Heart left ventricle (tissue), 13 donors: ENCODE data around the gene TBRG1.

Source experiments
- POLR2A ChIP-seq, 2 donors: fragments of 450-650 bp; IDR thresholded peaks; one replicate each; pipeline ENCODE4 v1.6.1; 2017; ENCODE audit warnings: antibody characterized with exemption in 2 of 2, mild to moderate bottlenecking in 2 of 2, moderate library complexity in 2 of 2
- TF ChIP-seq, protein P1 (sequence below), 12 donors: fragments of 200-600 bp; sonication (generic) in 4 of 12; IDR thresholded peaks; one replicate each; pipeline versions ENCODE4 v1.5.0 to v1.8.0; 2018 to 2022; ENCODE audit warnings: antibody characterized with exemption in 12 of 12, mild to moderate bottlenecking in 5 of 12
- donor health status: ischemic (EF 13 %, LVEDD 7.1; RV severe dilation, severe dysfunction).
- donor health status: DM: no; HTN: yes; CAD: no.
- donor health status: DM: no; HTN: no; CAD: no.
- donor health status: ischemic (EF 25% LVEDD 6.9; RV normal size, moderate dysfunction).
- donor health status: ischemic (EF 25% LVEDD 5.7; RV mildly dilated, moderate dysfunction).
- donor health status: ischemic (EF 35%, LVEDD 5.7; RV mildly dilated, moderate dysfunction).
- donor health status: nonischemic (EF 11% LVEDD 7.7; RV severe dilation, severe dysfunction).
- donor health status: DM: yes; HTN: yes; CAD: no.
- donor health status: PGD.
- donor health status: ischemic (EF 29% LVEDD 5.4; RV normal size, mild dysfunction).
- donor health status: nonischemic (EF 23%, LVEDD 6.1; RV moderate dilation, normal function).

DNA sequence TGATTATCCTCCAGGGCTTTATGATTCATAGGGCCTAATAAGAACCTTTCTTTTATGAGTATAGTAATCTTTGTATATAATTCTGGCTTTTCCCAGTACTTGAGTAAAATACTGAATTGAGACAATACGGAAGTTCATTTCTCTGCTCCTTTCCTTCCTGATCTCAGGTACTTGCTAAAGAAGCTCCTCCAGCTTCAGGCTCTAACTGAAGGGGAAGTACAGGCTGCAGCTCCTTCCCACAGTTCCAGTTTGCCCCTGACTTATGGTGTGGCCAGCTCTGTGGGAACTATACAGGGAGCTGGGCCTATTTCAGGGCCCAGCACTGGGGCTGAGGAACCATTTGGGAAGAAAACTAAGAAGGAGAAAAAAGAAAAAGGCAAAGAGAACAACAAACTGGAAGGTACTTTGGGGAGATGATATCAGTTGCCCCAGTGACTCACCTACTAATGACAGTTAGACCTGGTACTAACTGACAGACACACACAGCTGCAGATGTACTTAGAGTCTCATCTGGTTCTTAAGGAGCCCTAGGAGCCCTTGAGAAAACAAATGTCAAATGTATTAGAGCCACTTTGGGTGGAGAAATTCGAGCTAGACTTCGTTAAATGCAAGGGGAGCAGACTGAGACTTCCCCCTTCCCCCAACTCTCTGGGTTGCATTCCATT is 3.0 kb downstream of the TBRG1 start:
- TF ChIP-seq, protein P1, sequence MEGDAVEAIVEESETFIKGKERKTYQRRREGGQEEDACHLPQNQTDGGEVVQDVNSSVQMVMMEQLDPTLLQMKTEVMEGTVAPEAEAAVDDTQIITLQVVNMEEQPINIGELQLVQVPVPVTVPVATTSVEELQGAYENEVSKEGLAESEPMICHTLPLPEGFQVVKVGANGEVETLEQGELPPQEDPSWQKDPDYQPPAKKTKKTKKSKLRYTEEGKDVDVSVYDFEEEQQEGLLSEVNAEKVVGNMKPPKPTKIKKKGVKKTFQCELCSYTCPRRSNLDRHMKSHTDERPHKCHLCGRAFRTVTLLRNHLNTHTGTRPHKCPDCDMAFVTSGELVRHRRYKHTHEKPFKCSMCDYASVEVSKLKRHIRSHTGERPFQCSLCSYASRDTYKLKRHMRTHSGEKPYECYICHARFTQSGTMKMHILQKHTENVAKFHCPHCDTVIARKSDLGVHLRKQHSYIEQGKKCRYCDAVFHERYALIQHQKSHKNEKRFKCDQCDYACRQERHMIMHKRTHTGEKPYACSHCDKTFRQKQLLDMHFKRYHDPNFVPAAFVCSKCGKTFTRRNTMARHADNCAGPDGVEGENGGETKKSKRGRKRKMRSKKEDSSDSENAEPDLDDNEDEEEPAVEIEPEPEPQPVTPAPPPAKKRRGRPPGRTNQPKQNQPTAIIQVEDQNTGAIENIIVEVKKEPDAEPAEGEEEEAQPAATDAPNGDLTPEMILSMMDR (IDR thresholded peaks at IDR 0.05), result no peak
- TF ChIP-seq POLR2A (IDR thresholded peaks at IDR 0.05), result no peak
